Raji (cell line): ENCODE measurements around the gene KLHL30.

Source experiments
- POLR2A ChIP-seq: IDR thresholded peaks from 2 replicates; pipeline ENCODE4 v1.6.1; 2011; ENCODE audit warnings: low read depth, low read length, control low read depth; ENCODE audit not compliant: insufficient read depth

KLHL30 gene

DNA sequence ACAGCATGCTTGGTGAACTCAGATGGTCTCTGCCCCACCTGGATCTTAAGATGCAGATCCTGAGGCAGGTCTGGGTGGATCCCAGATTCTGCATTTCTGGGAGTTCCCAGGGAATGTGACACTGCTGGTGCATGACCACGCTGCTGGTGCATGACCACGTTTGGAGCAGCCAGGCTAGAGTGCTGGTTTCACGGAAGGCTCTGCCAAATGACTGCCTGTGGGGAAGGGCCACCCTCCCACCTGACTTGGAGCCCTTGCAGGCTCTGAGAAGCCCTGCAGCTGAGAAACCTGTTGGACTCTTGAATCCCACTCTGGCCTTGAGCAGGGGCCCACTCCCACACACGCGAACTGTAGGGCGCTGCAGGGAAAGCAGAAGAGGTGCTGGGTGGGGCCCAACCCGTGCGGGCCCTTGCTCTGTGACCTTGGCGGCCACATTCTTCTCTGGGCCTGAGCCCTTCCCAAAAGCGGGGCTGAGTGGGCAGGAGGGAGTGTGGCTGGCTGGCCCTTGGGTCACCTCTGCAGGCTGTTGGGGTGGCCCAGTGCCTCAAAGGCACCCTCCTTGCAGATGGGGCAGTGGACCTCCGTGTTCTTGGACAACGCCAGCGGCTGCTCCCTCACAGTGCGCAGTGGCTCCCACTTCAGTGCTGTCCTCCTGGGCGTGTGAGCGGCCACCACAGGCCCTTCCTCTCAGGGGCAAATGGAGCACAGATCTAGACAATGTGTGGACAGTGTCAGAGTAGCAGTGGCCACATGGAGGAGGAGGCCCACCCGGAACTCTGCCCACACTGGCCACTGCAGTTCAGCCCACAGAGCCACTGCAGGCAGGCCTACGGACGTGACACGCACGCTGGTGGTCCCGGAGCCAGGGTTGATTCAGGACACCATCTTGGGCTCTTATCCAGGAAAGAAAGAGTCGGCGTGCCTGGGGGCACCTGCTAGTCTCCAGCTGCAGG, 28.2 kb downstream of the KLHL30 start:
- TF ChIP-seq POLR2A = no peak

DNA sequence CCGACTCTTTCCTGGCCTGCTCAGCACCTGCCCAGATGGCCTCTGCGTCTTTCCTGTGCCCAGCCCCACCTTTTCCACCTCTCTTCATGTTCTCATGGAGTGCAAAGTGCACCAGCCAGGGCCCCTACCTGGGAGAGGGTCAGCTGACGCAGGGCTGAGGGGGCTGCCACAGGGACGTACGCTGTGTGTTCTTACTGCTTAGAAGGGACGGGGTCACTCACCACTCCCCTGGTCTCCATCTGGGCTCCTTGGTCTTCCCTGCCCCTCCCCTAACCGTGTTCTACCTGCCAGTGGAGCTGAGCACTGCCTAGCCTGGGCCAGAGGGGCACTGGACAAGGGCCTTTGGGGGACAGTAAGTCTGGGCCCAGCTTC, 28.9 kb downstream of the KLHL30 start:
- no peak for TF ChIP-seq POLR2A

DNA sequence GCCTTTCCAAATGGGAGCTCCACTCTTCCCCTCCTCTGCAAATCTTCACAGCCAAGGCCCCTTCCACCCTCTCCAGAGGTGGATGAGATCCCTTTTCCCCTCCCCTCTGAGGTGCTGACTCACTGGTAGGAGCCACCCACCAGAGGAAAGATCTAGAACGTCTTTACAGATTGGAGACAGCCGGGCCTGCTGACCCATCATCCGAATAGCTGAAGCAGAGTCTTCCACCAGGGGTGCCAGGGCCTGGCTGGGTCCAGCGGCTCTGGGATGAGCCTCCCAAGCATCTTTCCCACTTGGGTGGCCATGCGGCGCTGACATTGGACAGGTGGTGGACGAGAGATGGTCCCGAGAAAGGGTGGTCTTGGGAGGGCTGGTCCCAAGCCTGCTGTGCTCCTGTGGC, 29.3 kb downstream of the KLHL30 start:
- TF ChIP-seq POLR2A = no peak

DNA sequence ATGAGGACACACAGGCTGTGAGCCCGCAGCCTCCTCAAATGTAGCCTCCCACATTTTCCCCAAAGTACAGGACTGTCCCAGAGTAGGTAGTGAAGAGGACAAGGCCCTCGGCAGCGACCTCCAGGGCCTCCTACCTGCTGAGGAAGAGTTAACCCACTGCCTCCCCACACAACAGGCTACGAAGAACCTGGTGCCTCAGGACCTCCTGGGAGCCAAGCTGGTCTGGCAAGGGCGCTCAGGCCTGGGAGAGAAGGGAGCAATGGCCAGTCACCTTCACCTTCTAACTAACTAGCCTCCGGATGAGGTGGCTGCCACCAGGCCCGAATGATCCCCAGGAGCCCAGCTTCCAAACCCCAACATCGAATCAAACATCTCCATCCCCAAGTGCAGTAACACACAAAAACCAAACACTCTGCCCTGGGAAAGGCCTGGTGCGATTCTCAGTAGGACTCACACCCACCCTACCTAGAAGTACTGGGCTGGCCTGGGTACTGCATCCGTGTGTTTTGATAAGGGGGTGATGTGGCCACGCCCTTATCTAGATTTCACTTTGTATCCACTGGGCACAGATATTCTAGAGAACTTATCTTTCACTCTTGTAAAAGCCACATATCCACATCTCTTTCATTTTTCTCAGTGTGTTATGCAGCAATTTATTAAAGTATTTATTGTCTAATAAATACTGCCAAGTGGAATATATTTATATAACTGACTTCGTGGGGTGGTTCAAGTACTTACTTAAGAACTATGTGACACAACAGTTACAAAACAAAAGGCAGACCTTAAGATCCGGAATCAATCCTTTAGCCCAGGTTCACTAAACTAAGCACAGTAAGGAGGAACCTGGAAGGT, 30.0 kb downstream of the KLHL30 start:
- TF ChIP-seq POLR2A = no peak

DNA sequence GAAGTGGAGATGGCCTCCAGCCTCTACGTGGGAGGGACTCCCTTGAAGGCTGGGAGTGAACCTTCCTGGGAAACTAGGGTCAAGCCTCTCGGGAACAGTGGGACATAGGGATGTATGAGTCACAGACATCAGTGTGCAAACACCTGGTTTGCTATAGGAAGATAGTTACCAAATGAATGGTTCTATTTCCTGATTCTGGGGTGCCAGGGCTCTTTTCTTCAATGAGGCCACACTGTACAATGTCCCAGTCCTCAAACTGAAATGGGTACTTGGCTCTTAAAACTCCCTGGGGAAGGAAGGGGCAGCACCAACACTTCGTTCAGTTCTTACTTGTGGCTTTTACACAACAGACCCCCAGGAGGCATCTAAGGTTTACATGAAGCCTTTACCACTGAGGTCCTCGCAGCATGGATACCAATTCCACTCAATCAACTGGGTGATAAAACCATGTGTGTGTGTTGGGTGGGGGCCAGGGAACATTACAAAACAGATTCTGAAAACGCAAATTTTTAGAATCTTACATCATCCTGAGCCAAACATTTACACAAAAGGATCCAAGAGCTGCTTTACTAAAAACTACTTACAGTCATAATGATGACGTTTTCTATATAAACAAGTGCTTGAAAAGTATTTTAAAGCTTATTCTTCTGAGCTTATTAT, 30.7 kb downstream of the KLHL30 start:
- TF ChIP-seq POLR2A = no peak

DNA sequence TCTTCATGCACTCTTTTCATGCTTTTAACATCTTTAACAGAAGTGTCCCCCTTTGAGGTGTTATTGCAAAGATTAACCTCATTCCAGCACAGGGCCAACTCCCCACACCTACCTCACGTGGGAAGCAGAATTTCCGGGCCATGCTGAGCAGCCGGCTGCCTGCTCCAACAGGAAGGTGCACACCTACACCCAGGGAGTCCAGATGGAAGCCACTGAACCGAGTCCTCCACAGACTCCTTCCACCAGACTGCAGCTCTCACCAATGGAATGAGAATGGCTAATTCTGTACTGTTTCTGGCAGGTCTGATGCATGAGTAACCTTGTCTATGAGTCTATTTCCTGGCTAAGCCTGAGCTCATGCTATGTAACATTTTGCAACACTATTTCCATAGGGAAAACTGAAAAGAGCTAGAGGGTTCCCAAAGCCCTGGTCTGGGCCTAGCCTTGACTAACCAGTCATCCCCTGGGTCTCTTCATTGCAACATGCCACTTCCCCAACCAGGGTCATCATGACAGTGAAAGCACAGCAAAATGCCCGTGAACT, 31.3 kb downstream of the KLHL30 start:
- no peak for TF ChIP-seq POLR2A

DNA sequence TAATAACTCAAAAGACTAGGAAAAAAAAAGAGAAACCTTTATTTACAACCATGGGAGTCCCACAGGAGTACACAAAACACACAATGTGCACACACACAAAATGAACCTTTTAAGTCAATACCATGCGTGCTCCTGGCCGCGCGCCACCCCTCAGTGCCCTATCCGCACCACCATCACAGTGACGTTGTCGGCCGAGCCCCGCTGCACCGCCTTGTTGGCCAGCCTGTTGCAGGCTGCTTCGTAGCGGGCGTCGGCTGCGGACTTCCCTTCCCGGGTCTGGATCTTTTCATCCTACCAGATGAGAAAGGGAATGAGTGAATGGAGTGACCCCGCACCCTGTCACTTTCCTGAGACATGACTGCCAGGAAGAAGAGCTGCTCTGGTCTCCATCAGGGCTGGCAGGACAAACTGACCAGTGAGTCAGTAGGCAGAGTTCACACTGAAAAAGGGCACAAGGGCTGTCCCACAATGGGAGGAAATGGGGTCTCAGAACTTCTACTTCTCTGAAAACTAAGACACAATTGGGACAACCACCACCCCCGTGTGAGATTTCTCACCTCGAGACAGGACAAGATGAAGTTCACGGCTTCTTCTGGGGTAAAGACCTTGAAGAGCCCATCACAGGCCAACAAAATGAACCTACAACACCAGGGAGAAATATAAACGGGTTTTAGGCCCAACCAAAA, 32.1 kb downstream of the KLHL30 start:
- no peak for TF ChIP-seq POLR2A

DNA sequence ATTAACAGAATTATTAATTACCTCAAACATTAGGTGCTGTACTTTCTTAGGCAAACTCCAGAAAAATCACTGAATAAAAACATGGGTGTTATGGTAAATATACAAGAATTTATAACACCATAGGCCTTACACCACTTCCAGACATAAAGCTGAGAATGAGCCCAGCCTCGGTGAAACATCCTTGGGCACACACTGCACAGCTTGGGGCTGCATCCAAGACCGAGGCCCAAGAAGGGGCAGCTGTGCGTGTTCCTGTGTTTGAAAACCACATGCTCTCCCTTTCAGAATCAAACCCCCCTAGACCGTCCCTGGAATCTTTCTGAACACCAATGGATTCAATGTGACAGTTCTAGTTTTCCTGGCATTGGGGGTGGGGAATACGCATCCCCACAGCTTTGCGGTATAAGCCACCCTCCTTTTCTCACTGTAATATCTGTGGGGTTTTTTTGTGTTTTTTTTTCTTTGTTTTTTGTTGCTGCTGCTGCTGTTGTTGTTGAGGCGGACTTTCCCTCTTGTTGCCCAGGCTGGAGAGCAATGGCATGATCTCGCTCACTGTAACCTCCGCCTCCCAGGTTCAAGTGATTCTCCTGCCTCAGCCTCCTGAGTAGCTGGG, 33.2 kb downstream of the KLHL30 start:
- TF ChIP-seq POLR2A = no peak

DNA sequence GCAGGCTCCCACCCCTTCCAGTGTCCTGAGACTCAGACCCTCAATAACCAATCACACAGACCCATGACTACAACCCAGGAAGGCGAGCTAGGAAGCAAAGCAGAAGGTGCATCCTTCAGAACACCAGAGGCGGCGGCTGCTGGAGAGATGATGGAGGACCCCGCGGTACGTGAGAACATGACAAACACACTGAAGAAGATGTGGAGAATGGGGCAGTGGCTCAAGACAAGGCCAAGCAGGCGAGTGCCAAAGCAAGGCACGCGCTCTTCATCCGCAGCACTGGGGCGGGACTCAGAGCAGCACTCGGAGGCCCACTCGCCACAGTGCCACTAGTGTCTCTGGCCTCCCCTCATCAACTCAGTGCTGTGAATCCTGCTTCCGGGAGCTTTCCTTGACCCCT, 34.0 kb downstream of the KLHL30 start:
- no peak for TF ChIP-seq POLR2A

DNA sequence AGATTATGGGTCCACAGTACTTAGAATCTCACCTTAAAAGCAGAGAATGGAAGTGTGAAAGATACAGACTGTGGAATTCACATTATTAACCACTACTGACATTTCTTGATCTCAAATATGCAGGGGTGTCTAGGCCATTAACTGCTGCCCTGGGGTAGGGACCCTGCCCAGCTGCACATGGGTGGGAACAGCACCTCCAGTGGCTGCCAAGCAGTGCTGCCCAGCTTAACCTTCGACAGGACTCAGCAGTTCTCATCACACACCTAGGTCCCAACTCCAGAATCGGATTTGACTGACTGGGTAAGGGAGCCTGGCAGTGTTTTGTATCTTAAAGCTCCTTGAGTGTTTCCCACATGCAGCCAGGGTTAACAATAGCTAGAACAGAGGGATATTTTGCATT, 35.2 kb downstream of the KLHL30 start:
- TF ChIP-seq POLR2A = no peak

DNA sequence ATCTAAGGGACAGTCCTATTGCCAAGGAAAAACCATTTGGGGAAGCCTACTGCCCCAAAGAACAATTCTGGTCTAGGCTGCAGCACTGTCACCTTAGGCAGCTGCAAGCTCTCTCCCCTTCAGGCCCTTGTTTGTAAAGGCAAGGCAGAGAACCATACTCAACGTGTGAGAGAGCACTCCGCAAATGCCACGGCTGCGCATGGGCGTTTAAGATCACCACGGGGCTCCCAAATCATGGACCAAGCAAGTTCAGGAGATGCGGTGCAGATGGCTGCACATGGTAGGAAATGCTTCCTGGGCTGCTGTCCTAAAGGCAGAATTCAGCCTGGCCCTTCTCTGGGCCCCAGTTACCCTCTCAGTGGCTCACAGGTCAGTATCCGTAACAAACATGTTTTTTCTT, 35.8 kb downstream of the KLHL30 start:
- no peak for TF ChIP-seq POLR2A

DNA sequence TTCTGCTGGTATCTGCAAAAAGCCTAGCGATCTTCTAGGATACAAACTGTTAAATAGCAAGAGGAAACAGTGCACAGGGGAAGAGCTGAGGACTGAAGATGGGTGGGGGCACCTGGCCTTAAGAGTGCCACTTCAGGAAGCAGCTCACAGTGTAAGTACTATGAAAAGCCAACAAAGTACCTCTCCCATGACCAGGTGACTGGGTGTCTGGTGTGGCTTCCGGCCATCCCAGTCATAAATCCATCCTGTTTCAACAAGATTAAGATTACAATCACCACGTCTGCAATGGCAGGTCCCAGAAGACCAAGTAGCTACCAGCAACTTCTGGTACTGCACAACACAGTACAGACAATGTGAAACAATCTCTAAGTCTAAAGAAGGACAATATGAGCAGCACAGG, 36.2 kb downstream of the KLHL30 start:
- no peak for TF ChIP-seq POLR2A

DNA sequence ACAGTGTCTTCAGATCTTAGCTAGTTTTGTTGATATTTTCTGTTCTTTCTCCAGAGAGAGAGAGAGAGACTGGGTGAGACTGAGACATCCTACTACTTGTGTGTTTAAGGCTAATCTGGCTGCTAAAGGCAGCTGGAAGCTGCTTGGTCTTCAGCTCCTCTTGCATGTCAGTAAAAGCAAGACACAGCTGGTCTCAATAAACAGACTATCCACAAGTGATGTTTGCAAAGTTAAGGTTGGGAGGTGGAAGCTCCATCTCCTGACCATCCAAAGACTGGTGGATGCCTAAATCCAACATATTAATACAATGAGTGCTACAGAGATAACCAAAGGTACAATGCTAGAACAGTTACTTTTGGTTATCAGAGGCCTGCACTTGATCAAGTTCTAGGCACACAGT, 38.1 kb downstream of the KLHL30 start:
- TF ChIP-seq POLR2A = no peak

DNA sequence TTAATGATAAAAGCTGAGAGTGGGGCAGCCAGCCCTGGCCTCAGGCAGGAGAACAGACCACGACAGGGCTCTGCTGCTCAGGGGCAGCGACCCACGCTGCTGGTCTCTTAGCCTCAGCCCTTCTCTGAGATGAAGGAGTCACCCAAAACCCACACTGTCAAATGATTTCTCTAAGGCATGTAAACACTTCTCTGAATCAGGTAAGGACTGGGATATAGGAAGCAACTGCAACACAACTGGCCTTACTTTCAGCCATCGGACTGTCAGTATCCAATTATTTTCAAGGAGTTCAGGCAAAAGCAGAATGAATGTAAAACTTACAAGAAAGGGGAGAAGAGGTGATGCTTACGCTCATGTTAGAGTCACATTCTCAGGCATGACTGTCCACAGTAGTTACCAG, 42.1 kb downstream of the KLHL30 start:
- TF ChIP-seq POLR2A = no peak
